ENCODE data around the gene EHF. TPM values are rescaled to one million over a fixed set of nuclear protein-coding genes. Genes with fewer than 3 reads are reported as not detected.

The EHF gene
- total RNA-seq, 2 donors from 2014 or later = 0.22 TPM; not detected in 1

DNA sequence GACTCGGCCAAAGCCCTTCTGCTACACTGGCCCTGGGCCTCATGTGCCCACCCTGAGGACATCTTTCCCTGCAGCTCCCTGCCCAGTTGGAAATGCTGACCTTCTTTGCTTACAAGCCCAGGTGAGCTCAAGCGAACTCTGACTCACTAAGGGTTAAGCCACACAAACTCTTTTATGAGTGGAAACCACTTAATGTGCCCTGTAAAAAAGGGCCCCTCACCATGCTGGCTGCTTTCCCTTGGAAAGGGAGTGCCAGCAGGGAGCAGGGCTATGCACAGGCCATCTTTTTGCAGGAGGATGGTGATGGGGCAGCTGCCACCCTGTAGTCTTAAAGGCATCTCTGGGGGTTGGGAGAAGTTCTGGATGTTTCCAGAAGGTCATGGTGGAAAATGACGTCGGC is 18.7 kb downstream of the EHF start:
- H3K36me3 ChIP-seq (ENCODE audit: control insufficient read depth, insufficient read depth, low read length) = no peaks in the 10 kb centered on the region
- H3K4me1 Mint-ChIP-seq = peaks cover 35% of the 10 kb centered on the region
- no peaks in the 10 kb centered on the region for H3K9me3 ChIP-seq (ENCODE audit: control insufficient read depth, low read length)
- H3K4me3 ChIP-seq (ENCODE audit: low read length) = no peak overlapping the region
- no peak overlapping the region for H3K27ac Mint-ChIP-seq
- peaks cover 2% of the 10 kb centered on the region for H3K27me3 Mint-ChIP-seq (ENCODE audit: insufficient read depth)
- H3K36me3 Mint-ChIP-seq (ENCODE audit: low read depth) = no peaks in the 10 kb centered on the region
- DNase-seq = no peak
- no peaks in the 10 kb centered on the region for H3K27me3 ChIP-seq (ENCODE audit: control insufficient read depth, insufficient read depth, low read length, poor library complexity, severe bottlenecking)
- no peak overlapping the region for H3K9ac ChIP-seq (ENCODE audit: extremely low read depth, low read length, poor library complexity, severe bottlenecking)
- no peak overlapping the region for H3K4me3 Mint-ChIP-seq
- peaks cover 14% of the 10 kb centered on the region for H3K4me1 ChIP-seq (ENCODE audit: control insufficient read depth, insufficient read depth, low read length)
- TF ChIP-seq, protein P1, sequence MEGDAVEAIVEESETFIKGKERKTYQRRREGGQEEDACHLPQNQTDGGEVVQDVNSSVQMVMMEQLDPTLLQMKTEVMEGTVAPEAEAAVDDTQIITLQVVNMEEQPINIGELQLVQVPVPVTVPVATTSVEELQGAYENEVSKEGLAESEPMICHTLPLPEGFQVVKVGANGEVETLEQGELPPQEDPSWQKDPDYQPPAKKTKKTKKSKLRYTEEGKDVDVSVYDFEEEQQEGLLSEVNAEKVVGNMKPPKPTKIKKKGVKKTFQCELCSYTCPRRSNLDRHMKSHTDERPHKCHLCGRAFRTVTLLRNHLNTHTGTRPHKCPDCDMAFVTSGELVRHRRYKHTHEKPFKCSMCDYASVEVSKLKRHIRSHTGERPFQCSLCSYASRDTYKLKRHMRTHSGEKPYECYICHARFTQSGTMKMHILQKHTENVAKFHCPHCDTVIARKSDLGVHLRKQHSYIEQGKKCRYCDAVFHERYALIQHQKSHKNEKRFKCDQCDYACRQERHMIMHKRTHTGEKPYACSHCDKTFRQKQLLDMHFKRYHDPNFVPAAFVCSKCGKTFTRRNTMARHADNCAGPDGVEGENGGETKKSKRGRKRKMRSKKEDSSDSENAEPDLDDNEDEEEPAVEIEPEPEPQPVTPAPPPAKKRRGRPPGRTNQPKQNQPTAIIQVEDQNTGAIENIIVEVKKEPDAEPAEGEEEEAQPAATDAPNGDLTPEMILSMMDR (conservative IDR thresholded peaks at IDR 0.05) = no peak
- H3K9me3 Mint-ChIP-seq = no peaks in the 10 kb centered on the region
- 86 to 100% methylated on average over 2 to 4 of the region's 4 CpGs for WGBS, 2 experiments (ENCODE audit: insufficient coverage in 1 of 2, insufficient read length in 1 of 2)
- H3K27ac ChIP-seq (ENCODE audit: low read depth, low read length) = no peak overlapping the region

DNA sequence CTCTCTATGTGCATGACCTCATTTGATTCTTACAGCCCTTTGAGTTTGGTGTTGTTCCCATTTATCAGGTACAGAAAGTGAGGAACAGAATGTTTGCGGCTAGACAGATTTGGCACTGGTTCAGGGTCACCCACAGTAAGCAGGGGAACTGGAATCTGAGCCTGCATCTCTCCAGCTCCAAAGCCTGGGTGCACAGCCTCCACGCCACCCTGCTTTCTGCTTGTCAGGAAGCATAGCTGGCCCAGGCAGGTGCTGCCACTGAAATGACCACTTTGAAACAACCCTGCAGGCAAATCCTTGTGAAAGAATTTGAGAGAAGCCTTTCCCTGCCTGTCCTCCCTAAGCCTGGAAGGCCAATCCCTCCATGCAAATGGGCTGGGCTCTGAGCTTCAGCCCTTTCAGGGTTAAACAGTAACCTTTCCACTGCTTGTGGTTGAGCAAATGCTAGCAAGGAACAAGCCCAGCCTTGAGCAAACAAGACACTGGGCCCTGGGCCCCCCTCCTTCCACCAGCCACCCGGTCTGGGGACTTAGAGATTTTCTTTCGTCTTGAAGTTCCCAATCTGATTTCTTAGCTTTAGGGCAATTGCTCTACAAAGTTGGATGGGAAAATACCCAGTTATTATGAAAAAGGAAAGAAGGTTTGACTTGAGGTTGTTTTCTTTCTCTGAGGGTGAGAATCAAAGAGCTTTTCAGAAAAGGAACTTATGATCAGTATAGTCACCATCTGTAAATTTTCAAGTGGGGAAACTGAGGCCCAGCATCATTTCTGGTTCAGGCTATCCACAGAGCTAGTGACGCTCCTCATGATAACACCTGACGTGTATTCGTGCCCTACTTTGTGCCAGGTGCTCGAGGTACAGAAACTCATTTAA is 19.4 kb downstream of the EHF start:
- peaks cover 2% of the 10 kb centered on the region for H3K27me3 Mint-ChIP-seq (ENCODE audit: insufficient read depth)
- TF ChIP-seq, protein P1 (conservative IDR thresholded peaks at IDR 0.05) = no peak
- Histone ChIP-seq H3K4me1 (ENCODE audit: control insufficient read depth, insufficient read depth, low read length) (peaks cover 14% of the 10 kb centered on the region), H3K4me3 (ENCODE audit: low read length) (no peak overlapping the region), H3K27me3 (ENCODE audit: control insufficient read depth, insufficient read depth, low read length, poor library complexity, severe bottlenecking) (no peaks in the 10 kb centered on the region), H3K9me3 (ENCODE audit: control insufficient read depth, low read length) (no peaks in the 10 kb centered on the region), H3K36me3 (ENCODE audit: control insufficient read depth, insufficient read depth, low read length) (no peaks in the 10 kb centered on the region), H3K27ac (ENCODE audit: low read depth, low read length) (no peak overlapping the region), H3K9ac (ENCODE audit: extremely low read depth, low read length, poor library complexity, severe bottlenecking) (no peak overlapping the region)
- peak; percentile 80 for DNase-seq
- H3K9me3 Mint-ChIP-seq = no peaks in the 10 kb centered on the region
- WGBS, 2 experiments (ENCODE audit: insufficient coverage in 1 of 2, insufficient read length in 1 of 2) = 85 to 100% methylated on average over 4 to 8 of the region's 8 CpGs
- no peak overlapping the region for H3K27ac Mint-ChIP-seq
- H3K4me3 Mint-ChIP-seq = no peak overlapping the region
- H3K4me1 Mint-ChIP-seq = peaks cover 36% of the 10 kb centered on the region
- H3K36me3 Mint-ChIP-seq (ENCODE audit: low read depth) = no peaks in the 10 kb centered on the region

DNA sequence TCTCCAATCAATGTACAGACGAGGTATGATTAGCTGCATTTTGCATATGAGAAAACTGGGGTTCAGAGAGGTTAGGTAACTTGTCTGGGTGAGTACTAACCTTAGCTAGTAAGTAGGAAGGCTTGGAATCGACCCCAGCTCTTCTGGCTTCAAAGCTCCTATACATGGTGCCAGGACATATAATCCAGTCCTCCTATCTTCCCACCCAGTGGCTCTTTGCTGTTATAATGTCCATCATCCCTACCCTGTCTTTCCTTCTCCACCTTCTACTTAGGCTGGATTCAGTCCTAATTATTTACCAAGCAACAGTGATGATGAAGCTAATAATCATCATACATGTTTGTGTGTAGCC is 20.0 kb downstream of the EHF start:
- no peak overlapping the region for H3K4me3 Mint-ChIP-seq
- H3K4me1 ChIP-seq (ENCODE audit: control insufficient read depth, insufficient read depth, low read length) = peaks cover 14% of the 10 kb centered on the region

More for the DNA sequence above, 20.0 kb downstream of the EHF start:
- peaks cover 2% of the 10 kb centered on the region for H3K27me3 Mint-ChIP-seq (ENCODE audit: insufficient read depth)
- DNase-seq = no peak
- no peak overlapping the region for H3K4me3 ChIP-seq (ENCODE audit: low read length)
- TF ChIP-seq, protein P1 (conservative IDR thresholded peaks at IDR 0.05) = no peak
- H3K27me3 ChIP-seq (ENCODE audit: control insufficient read depth, insufficient read depth, low read length, poor library complexity, severe bottlenecking) = no peaks in the 10 kb centered on the region
- peaks cover 36% of the 10 kb centered on the region for H3K4me1 Mint-ChIP-seq
- H3K27ac Mint-ChIP-seq = no peak overlapping the region
- H3K9me3 Mint-ChIP-seq = no peaks in the 10 kb centered on the region
- H3K36me3 Mint-ChIP-seq (ENCODE audit: low read depth) = no peaks in the 10 kb centered on the region
- H3K9ac ChIP-seq (ENCODE audit: extremely low read depth, low read length, poor library complexity, severe bottlenecking) = no peak overlapping the region
- H3K27ac ChIP-seq (ENCODE audit: low read depth, low read length) = no peak overlapping the region
- no peaks in the 10 kb centered on the region for H3K36me3 ChIP-seq (ENCODE audit: control insufficient read depth, insufficient read depth, low read length)
- no peaks in the 10 kb centered on the region for H3K9me3 ChIP-seq (ENCODE audit: control insufficient read depth, low read length)
- WGBS, 2 experiments (ENCODE audit: insufficient coverage in 1 of 2, insufficient read length in 1 of 2) = 90 to 100% methylated on average over 1 to 2 of the region's 2 CpGs
